NK-92 (cell line): ENCODE measurements around the gene NPHP4.

Experiments
- DNase-seq: peaks from one replicate; lab custom pipeline; 2025; ENCODE audit not compliant: unreplicated experiment; lab: John Stamatoyannopoulos, UW

The NPHP4 gene

DNA sequence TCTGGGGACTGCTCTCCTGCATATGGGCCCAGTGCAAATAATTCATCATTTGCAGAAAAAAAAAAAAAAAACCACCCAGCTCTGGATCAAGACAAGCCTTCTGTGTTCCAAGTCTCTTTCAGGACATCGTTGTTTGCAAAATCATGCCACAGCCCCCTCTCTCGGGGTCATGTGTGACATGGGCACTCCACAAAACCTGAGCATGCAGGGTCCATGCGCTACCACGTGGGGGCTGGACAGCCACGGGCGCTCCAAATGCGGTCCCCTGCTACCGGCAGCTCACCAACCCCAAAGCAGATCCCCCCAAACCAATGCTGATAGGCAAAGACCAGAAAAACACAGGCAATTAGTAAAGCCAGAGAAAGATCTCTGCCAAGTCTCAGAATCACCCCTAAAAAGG, 17.6 kb downstream of the NPHP4 start:
- DNase-seq = no peak

DNA sequence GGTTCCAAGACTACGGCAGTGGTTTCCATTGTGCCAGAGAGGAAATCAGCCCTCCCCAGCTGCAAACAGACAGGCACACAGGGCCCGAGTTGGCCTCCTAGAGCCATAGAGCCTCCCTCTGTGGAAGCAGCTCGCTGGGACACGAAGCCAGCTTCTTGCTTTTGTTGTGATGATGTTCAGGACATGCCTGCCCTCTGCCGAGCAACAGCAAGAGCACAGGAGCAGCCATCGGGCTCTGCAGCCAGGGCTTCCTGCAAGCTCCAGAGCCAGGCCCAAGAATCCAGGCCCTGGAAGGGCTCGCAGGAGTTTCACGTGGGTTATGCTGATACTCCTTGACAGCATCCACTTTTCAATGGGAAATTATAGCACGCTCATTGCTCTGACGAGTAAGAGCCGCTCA, 18.5 kb downstream of the NPHP4 start:
- DNase-seq = no peak

DNA sequence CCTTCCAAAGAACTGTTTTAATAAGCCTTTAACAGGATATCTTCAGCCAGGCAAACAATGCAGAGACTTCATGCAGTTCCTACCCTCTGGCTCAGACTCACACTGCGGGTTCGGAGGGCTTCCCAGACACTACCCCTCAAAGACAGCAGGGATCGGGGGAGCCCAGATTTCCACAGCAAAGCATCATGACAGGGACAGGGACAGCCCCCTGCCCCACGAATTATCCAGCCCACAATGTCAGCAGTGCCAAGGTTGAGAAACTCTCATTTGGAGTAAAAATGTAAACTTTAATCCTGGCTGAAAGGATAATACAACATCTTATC, 20.1 kb downstream of the NPHP4 start:
- DNase-seq = no peak

DNA sequence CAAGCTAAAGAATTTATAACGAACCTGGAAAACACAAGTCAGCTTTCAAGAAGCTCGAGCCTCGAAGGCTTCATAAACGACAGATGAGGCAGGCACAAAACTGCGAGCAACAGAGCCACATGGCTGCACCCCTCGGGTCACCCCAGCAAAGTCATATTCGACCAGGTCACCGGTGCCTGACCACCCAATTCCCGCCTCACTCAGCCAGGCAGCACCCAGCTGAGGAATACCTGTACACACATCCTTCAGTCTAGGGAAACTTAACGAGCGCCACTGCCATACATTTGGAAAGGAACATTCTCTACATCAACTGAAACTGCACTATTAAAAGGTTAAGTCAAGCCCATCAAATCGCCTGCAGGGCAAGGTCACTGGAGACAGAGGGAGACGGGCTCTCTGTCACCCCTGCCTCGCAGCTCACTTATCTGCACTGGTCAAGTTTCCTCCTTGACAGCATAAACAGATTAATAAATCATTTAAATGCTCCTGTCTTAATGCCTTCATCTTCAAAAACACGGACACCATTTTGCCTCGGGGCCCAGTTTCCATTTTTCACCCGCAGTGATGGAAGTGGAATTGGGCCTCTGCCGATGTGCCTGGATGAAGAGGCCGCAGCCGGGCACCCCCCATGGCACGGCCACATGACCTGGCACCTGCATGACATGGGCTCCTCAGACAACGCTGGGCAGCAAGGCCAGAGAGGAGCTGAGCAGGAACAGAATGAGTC, 20.6 kb downstream of the NPHP4 start:
- DNase-seq = no peak

DNA sequence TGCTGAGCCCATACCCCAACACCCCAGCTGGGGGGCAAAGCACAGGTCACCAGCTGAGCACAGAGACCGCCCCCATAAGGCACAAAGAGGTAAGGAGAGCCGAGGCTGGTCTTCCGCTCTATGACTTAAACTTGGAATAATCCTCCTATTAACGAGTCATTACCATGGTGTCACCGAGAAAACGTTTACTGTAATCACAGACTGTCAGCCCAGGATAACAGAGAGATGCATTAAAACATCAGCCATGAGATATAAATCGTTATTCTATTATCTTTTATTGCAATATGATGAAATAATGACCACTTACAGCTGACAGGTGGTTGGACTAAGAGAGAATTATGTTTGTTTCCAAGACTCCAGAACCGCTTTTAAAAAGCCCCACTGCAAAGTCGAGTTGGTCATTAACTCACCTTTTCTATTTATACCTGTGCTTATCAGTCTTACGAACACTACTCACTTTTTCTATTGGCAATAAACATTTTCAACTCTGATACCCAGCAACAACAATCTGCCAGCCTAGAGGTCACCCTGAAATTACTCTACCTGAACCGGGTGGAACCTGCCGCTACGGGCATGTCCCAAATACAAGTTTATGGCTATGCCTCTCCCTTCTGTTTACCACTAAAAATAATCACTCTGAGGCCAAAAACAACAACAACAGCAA, 21.5 kb downstream of the NPHP4 start:
- no peak for DNase-seq

DNA sequence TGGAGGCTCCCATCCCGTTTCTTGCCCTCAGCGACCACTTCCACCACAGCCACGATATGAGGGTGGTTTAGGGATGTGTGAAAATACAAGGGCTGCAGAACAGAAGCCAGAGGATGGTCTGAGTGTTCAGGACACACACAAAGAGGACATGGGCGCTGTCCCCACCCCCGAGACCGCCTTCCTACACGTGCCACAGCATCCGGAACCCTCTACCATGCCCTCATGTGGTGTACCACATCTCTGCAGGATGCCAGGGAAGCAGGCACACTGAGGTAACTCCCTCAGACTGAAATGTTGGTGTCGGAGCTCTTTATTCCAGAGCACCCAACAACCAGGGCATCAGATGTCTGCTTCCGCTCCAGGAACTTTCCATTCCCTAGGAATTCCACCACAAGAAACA, 23.1 kb downstream of the NPHP4 start:
- DNase-seq = no peak

GRCh38 chr1:5968161-5968736, 24.0 kb downstream of the NPHP4 start:
- no peak for DNase-seq

- no peak for DNase-seq
These were observed 24.7 kb downstream of the NPHP4 start for GRCh38 chr1:5967351-5968160.

DNA sequence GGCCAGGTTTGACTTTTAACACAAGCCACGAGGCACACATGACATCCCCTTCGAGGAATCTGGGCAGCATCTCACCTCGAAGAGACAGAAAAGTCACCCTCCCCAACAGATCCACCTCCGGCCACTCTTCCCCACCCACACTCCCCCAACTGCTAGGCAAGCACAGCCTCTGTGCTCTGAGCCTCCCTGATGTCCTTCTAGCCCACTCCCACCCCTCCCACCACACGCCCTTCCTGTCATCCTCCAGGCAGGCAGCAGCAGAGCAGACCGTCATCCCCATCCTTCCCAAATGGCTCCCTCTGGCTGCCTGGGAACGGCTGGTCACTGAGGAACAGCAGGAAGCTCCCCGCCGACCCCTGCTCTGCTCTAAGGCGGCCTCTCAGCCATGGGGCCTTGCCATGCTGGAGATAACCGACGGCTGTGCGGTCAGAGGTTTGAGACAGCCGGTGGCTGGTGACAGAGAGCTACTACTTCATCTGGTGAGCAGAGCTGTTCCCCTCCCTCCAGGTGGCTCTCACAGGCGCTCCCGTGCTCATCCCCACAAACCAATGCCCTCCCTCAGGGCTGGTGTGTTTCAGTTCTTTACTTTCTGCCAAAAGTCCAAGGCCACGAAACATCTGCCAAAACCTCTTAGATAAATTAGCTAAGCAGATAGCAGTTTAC, 25.6 kb downstream of the NPHP4 start:
- DNase-seq = no peak

GRCh38 chr1:5965586-5966131, 26.6 kb downstream of the NPHP4 start:
- no peak for DNase-seq

DNA sequence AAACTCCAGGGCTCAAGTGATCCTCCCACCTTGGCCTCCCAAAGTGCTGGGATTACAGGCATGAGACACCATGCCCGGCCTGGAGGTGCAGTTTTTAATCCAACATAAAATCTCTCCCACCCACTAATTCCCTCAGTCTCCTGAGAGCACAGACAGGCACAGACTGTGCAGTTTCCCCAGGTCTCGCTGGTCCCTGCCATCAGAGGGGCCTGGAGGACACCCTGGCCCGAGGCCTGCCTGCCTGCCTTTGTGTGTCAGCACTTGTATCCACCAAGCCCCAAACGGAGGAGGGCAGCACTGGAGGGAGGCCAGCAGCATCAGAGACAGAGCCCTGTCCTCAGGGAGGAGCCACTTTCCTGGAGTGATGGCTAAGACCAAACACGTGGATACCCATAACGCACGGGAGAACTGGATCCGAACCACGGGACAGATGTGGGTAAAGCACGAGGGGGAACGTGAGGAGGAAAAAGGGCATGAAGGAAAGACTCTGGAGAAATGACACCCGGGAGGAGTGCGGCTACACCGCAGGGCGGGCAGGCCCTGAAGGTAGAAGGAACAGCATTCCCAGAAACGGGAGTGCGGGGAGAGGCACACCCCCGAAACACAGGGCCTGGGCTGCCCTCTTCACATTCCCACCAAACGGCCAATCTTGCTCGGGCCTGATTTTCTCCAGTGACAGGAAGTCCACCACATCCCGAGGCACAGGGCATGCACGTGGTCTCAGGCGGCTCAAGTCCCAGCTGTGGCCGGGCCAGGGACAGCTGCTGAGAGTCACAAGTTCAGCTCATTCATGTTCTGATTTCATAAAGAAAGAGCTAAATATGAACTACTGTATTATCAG, 29.7 kb downstream of the NPHP4 start:
- no peak for DNase-seq

DNA sequence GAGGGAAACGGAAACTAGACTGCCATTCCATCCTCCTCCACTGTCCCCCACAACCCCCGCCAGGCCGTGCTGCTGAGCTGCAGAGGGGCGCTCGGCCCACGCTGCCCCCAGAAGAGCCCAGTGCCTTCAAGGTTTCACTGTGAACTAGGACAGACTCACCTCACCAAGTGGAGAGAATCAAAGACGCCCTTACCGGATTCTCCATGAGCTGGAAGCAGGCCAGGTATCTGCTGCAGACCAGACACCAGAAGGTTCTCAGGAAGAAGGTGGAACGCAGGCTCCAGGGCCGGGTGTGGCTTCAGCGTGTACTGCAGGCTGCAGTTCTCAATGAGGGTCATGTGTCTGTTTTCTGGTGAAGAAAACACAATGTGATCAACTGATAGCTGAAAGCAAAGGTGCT, 30.6 kb downstream of the NPHP4 start:
- no peak for DNase-seq

- no peak for DNase-seq
These were observed 31.9 kb downstream of the NPHP4 start for GRCh38 chr1:5960336-5960735.

GRCh38 chr1:5959667-5960230, 32.5 kb downstream of the NPHP4 start:
- no peak for DNase-seq

DNA sequence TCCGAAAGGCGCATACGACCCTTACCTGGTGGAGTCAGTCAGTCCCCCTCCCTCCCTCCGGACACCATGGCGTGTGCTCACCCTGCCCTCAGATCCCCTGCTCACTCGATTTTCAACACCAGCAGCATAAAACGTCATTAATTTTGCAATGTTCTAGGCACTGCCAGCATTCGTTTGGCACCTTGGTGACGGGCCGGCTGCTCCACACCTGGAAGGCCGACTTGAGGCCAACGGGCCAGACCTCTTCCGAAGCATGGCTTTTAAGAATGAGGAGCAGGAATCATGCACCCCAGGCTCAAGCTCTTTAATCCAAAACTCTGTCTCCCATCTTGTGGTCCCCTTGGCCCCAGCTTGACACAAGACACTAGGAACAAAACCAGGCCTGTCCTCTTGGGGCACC, 33.1 kb downstream of the NPHP4 start:
- DNase-seq = no peak

DNA sequence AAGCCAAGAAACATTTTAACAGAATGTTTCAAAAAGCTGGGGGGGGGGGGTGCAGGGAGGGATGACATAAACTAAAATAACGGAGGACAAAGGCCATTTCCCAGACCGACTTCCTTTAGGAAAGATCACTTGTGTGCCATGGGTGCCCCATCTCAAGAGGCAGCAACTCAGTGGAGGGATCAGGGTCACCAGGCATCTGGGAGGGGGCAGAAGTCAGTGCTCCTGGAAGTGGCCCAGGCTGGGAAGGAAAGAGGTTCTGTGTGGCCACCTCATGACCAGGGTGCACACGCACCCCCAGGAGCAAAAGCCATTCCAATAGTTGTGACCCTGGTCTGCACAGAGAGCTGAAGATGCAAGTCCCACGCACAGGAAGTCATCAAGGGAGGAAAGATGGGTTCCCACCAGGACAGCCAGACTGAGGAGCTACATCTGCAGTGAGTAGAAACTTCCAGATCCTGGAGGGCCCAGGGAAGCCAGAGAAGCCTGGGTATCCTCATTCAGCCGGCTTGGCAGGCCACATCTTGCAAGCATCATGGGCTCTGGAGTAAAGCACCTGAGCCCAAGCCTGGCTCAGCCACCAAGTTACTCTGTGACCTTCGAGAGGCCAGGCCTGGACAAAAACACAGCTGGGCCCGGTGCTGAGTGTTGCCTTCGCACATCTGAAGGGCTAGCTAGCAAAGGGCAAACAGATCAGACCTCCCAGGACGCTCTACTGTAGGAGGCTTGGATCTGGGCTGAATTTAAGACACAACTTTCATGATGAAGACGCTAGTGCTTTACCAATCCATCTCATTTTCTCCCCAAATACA, 36.0 kb downstream of the NPHP4 start:
- no peak for DNase-seq

DNA sequence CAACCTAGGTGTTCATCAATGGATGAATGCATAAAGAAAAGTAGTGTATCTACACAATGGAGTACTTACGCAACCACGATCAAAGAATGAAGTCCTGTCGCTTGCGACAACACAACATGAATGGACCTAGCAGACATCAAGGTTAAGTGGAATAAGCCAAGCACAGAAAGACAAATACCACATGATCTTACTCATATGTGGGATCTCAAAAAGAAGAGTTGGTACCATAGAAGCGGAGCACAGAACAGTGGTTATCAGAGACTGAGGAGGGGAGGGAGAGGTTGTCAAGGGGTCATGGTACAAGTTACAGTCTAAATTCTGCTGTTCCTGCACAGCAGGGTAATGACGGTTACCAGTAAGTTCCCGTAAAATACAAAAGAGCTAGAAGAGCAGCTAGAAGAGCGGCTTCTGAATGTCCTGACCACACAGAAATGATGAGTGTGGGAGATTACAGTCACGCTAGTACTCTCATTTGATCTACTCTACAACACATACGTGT, 36.7 kb downstream of the NPHP4 start:
- DNase-seq = no peak

- no peak for DNase-seq
These were observed 37.3 kb downstream of the NPHP4 start for GRCh38 chr1:5954964-5955363.

DNA sequence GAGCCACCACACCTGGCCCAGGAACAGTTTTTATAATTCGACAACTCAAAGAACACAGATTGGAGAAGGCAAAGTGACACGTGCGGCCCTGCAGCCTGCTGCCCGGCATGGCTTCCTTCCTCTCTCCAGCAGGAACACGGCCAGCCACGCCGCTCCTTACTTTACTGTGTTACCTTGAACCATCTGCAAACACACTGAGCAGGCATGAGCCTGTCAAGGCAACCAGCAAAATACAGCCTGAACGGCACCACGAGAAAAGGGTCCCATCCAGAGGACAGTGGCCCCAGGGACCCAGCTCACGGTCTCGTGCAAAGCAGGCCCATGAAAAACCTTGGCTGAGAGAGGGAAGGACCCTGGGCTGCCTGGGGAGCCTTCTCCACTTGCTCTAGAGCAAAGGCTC, 38.8 kb downstream of the NPHP4 start:
- no peak for DNase-seq
